Stimulated activated CD4-positive, alpha-beta T cell treated with anti-CD3 and anti-CD28 coated beads, Interleukin-4, amount 100 ng/mL, for 4 hours (primary cell): ENCODE results near the gene RAPGEF4.

Experiments
- DNase-seq, 2 experiments: peaks; one replicate each; pipeline ENCODE4 v3.0.0-alpha.2; 2020

RAPGEF4 gene

GRCh38 chr2:172829229-172829628 lies 93.6 kb downstream of the RAPGEF4 start:
- DNase-seq = no peak

DNA sequence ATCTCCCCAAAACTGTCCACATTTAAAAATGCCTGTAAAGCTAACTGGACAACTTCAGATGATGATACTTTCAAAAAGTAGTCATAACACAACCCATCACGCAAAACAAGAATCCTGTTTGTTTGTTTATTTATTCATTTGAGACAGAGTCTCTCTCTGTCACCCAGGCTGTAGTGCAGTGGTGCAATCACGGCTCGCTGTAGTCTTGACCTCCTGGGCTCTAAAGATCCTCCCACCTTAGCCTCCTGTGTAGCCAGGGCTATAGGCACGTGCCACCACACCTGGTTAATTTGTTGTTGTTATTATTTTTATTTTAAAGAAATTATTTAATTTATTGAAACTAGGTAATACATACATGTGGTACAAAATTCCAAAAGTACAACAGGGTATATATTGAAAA lies 94.8 kb downstream of the RAPGEF4 start:
- no peak for DNase-seq

- no peak for DNase-seq
These were observed 98.3 kb downstream of the RAPGEF4 start for GRCh38 chr2:172833898-172834297.

- DNase-seq = no peak
These were observed 99.2 kb downstream of the RAPGEF4 start for GRCh38 chr2:172834881-172835280.

- no peak for DNase-seq
These were observed 100.7 kb downstream of the RAPGEF4 start for GRCh38 chr2:172836347-172836821.

DNA sequence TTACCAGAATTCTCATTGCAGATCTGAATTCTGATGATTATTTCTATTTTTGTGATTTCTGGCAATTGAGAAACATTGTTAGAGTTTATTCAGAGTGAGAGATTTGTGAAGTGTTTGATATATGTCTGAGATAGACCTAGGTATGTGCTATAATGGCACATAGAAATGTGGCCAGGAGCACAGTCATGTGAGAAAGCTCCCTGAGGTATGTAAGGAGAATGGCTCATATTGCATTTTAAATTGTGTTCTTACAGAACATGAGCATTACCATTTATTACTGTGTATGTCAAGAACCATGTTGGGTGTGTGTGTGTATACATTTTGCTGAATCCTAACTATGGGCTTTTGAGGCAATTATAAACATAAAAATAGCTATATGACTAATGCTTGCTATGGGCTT lies 101.2 kb downstream of the RAPGEF4 start:
- no peak for DNase-seq

DNA sequence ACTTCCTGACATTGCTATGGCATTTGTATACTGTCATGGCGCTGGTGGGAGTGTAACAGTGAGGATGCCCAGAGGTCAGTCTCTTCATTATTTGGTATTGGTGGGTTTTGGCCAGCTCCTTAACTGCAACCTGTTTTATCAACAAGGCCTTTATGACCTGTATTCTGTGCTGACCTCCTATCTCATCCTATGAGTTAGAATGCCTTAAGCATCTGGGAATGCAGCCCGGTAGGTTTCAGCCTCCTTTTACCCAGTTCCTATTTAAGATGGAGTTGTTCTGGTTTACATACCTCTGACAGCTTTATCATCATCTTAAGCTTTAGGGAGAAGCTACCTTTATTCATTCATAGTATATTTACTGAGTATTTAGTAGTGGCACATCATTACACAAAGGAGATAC lies 103.8 kb downstream of the RAPGEF4 start:
- DNase-seq = no peak

- DNase-seq = no peak
These were observed 107.0 kb downstream of the RAPGEF4 start for GRCh38 chr2:172842511-172843265.

DNA sequence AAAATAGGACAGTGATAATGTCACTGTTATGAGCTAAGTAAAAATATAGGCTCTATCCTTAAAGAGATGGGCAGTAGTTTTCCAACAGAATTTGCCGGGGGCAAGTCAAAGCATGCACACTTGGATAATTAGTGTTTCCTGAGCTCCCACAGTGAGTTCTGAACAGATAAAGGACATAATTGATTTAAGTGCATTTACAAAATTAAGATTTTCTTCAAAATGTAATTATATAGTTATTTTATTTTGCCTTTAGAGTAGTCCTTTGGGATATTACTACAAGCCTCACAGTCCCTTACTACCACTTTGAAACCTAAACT lies 107.6 kb downstream of the RAPGEF4 start:
- no peak for DNase-seq

- DNase-seq = no peak
These were observed 108.5 kb downstream of the RAPGEF4 start for GRCh38 chr2:172843902-172844715.

DNA sequence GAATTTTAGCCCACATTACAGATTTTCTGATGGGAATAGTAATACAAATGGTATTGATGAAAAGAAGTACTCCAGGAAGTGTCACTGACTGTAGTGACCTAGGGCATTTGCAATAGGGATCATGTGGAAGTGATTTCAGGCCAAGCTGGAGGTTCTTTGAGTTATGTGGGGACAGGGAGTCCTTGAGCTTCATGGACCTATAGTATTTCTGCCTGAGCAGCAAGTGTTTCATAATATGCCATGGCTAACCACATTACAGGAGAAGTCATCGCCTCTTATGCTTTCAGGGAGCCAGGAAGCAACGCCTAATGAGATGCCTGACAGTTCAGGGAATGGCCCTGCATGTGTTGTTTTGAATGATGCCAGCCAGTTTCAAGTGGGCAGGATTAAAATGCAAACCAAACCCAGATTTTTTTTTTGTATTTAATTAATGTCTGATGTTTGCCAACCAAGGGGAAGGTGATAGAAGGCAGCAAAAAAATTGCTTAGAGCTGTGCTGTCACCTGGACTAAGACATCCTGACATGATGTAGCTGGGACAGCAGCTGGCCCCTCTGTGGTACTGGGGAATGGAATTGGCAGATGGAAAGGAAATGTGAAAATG lies 109.5 kb downstream of the RAPGEF4 start:
- no peak for DNase-seq

DNA sequence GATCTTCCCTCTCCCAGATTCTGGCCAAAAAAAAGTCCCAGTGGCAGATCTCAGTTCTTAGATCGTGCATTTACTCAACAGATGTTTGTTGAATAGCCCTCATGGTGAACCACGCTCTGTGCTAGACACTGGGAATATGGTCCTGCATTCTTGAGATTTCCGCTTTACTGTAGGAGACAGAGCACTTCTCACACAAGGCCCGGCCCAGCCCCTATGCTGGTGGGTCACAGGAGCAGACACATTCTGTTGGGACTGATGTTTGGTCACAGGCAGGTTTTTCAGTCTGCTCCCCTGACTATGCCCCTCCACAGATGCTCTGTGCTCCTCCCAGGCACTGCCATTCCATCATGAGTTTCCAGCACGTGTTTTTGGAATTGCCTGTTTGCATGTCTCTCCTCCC lies 110.9 kb downstream of the RAPGEF4 start:
- DNase-seq = no peak

DNA sequence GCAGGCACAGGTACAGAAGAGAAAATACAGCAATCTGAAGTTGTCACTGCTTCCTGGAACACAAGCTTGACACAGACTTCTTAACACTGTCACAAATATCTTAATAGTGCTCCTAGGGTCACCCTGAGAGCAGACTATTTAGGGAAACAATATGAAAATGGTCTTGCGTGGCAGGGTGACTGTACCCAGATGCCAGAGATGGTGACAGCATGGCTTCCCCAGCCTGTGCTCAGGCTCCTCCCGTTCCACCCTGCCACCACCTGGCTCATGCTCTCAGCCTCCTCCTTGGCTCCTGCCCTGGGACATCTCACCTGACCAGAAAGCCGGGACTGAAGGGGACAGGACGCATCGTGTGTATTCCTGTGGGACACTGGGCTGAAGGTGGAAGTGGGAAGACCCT lies 111.5 kb downstream of the RAPGEF4 start:
- no peak for DNase-seq

DNA sequence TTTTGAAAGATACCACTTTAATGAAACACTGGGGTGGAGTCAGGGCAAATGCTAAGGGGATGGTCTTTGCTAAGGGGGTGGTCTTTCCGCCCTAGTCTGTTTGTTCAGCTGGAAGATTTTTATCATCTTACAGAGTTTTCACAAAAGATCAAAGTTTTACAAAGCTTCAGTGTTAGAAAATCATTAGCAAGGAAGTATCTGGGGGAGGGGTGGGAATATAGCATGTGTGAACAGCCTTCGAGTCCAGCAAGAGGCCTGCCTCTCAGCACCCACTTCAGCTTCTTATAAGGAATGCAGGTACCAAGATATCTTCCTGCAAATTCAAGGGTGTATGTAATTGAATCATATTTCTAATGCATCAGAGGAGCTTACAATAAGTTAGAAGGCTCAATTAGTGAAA lies 112.9 kb downstream of the RAPGEF4 start:
- DNase-seq = no peak

DNA sequence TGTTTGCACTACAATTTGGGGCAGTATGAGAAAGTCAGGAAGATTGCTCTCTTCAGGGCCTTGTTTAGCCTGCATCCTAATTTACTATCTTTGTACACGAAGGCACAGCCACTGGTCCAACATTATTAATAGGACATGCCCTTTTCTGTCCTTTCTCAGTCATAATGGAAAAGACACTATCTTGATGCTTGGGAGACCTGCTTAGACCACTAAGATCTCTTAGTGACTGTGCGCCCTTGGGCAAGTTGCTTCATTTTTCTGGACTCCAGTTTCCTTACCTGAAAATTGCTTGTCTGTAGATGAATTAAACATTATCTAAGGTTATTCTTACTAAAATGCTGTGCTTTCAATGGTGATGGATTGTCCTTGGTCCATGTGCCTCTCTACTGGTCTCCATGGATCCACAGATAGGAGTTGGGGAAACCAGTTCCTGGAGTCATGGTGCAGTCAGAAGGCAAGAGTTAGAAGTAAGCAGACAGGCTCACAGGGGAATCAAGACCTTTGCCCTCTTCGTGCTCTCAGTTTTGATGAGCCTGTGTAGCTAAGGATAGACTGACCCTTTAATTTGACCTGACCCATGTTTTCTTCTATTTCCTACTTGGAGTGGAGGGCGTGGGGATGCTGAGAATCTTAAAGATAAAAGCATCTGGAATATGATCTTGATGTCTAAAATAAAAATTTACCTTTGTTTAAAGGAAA lies 114.0 kb downstream of the RAPGEF4 start:
- no peak for DNase-seq

DNA sequence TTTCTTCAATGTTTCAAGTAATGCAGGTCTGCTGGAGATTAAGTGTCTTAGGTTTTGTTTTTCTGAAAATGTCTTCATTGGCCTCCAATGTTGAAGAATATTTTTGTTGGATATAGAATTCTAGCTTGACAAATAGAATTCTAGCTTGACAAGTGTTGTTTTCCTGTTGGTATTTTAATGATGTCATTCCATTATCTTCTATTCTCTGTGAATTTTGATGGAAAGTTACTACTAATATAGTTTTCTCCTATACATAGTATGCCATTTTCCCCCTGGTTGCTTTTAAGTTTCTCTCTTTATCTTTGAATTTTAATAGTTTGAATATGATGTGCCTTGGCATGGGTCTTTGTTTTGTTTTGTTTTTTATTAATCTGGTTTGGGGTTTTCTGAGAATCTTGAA lies 119.9 kb downstream of the RAPGEF4 start:
- no peak for DNase-seq

- no peak for DNase-seq
These were observed 121.0 kb downstream of the RAPGEF4 start for GRCh38 chr2:172856606-172857005.

GRCh38 chr2:172858473-172858745 lies 122.8 kb downstream of the RAPGEF4 start:
- DNase-seq = no peak

- DNase-seq = no peak
These were observed 124.1 kb downstream of the RAPGEF4 start for GRCh38 chr2:172859581-172860335.

GRCh38 chr2:172860336-172860707 lies 124.7 kb downstream of the RAPGEF4 start:
- DNase-seq = no peak

DNA sequence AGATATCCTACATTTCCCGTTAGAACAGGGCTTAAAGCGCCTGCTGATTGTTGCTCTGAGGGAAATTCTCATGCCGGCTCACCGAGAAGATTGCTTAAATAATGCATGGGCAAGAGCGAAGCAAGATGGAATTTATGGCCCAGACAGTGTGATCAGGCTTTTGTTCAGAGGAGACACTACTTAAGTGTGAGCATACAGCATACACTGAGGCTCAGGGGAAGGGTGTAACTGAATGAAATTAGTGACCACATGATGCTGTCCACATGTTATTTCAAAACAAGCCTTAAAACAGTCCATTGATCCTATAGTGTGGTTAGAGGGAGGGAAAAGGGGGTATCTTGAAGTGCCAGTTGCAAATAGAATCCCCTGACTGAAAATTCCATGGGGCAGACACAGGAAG lies 125.5 kb downstream of the RAPGEF4 start:
- DNase-seq = no peak

GRCh38 chr2:172861656-172862476 lies 126.2 kb downstream of the RAPGEF4 start:
- no peak for DNase-seq
